OCI-M2 (cell line): ENCODE results near the gene CACNB1.

Experiments used
- DNase-seq: peaks from one replicate; lab custom pipeline; 2025; ENCODE audit not compliant: unreplicated experiment; lab: John Stamatoyannopoulos, UW

Gene CACNB1

DNA sequence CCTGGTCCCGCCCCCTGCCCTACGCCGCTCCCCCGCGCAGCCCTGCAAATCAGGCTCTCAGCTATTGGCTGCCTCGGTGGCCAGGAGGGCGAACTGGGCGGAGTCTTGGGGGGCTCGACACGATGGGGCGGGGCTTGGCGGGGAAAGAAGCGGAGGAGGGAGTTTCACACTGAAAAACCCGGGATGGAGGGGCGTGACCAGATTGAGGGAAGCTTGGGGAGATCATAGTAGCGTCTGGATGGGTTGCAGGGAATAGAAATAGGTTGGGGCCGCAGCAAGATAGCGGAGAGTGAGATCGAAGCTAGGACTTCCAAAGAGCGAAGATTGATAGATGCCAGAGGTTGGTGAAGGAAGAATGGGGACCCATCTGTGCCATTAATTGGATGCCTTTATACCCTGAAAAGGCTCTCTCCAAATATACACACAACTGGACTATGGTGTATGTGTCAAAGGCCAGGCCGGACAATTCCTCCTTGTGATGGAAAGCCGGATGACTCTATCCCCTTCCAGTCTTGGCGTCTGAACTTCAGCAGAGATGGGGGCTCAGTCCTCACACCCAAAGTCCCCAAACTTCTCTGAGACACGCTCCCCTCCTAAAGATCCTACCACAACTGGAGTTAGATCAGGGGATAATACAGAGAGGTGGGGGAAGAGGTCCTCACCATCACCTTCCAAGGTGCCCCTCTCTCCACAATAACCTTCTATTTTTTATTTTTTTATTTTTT is 28.7 kb upstream of the CACNB1 start:
- no peak for DNase-seq

GRCh38 chr17:39225308-39225958 is 28.0 kb upstream of the CACNB1 start, which contains the start of gene STAC2:
STAC2 (minus strand) TSS chr17:39225945; CDS start chr17:39225502, 443 bp downstream.
- DNase-seq, result no peak

- DNase-seq, result no peak
Observed at GRCh38 chr17:39224778-39225307, 27.4 kb upstream of the CACNB1 start.

GRCh38 chr17:39223907-39224777 is 26.7 kb upstream of the CACNB1 start:
- no peak for DNase-seq

- no peak for DNase-seq
Observed at GRCh38 chr17:39222866-39223834, 25.7 kb upstream of the CACNB1 start.

DNA sequence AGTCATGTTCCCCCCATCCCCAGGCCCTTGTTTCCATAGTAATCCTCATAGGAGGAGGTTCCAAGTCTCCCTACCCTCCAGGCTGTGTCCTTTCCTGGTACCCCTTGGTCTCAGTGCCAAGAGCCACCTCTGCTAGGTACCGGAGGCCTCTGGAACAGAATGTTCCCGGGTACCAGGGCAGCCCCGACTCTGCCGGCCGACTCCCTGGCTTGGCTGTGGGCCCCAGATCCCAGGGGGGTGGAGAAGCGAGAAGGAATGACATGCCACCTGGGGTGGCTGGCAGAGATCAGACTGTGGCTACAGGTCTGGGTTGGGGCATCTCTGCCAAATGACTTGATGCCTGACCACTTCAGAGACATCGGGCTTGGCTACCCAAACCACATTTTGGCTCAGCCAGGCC is 24.7 kb upstream of the CACNB1 start:
- DNase-seq, result no peak

DNA sequence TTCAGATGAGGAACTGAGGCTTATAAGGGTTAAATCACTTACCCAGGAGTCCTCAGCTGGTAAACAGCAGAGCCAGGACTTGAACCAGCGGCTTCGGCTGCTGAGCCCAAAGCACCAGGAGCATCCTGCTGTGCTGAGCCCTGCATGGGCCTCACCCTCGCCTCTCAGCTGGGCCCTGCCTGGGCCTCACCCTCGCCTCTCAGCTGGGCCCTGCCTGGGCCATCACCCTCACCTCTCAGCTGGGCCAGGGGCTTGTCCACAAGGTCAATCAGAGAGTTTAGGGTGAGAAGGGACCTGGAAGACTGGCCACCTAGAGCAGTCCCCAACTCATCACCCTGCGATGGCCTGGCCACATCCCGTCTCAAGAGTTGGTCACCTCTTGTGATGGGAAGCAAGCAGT is 24.1 kb upstream of the CACNB1 start:
- DNase-seq, result no peak

DNA sequence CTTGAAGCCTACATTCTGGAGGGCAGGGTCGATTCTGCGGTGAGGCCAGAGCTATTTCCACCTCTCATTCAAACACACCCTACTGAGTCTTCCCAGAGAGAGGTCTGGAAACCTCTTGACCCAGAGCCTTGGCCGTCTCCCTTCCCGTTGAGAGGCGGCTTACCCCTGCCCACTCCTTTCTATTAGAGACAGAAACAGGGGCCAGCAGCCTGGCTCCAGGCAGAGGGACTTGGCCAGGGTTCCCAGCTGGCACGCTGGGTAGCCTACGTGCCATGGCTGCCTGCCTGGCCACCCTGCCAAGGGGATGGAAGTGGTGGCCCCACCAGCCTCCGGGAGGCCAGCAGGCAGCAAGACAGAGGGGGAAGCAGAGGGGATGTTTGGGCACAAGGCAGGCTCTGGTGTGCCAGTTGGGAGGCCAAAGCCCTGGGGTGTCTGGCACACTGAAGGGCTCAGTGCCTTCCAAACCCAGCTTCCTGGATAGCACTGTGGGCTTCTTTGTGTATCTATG is 22.2 kb upstream of the CACNB1 start:
- DNase-seq, result no peak

GRCh38 chr17:39218906-39219305 is 21.4 kb upstream of the CACNB1 start:
- no peak for DNase-seq

- DNase-seq, result no peak
Observed at GRCh38 chr17:39217734-39218369, 20.4 kb upstream of the CACNB1 start.

DNA sequence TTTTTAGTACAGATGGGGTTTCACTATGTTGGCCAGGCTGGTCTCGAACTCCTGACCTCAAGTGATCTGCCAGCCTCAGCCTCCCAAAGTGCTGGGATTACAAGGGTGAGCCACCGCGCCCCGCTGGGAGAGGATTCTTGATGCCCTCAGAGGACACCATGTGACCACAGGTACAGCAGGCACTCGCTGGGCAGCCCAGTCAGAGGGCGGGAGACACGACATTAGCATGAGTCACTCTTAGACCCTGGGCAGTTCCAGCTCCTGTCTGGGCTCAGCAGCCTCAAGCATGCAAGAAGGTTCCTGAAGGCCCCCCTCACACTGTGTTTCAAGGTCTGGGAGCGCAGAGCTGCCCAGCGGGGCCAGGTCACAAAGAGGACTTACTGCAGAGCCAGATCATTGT is 16.4 kb upstream of the CACNB1 start:
- no peak for DNase-seq

DNA sequence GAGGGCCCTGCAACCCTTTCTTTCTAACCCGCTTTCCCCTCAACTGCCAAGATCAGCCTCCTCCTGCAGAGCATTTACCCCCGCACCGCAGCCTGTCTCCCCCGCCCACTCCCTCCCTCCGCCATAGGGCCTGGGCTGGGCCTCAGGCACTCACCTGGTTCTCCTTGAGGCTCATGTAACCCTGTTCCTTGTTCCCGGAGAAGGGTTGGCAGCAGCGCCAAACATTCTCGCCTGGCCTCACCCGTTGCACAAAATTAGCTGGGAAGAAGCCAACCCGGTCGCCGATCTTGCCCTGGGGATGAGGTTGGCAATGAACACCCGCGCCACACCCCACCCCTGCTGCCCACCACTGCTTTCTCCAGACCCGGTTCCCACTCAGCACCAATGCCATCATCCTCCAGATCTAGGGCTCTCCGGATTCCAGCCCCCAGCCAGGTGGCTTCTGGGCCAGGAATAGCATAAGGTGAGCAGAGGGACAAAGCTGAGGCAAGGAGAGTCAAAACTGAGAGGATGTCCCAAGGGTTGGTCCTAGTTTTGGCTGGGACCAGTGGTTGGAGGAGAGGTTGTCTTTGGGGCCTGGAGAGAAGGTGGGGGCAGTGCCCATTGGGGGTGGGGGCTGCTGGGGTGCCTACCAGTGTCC is 15.5 kb upstream of the CACNB1 start:
- no peak for DNase-seq

GRCh38 chr17:39212195-39212810 is 14.8 kb upstream of the CACNB1 start:
- DNase-seq, result no peak

DNA sequence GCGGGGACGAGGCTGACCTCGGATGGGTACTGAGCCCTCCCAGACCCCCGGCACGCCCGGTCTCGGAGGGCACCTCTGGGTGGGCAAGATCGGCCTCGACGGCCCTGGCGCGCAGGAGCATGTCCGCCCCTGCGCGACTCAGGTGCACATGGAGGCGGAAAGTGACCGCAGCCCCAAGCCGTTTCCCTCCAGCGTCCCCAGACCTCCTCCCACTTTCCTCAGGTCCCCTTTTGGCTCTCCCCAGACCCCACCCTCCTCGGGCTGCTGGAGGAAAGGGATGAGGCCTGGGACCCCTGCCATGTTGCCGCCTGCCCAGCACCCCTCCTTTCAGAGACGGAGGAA is 12.6 kb upstream of the CACNB1 start:
- no peak for DNase-seq

DNA sequence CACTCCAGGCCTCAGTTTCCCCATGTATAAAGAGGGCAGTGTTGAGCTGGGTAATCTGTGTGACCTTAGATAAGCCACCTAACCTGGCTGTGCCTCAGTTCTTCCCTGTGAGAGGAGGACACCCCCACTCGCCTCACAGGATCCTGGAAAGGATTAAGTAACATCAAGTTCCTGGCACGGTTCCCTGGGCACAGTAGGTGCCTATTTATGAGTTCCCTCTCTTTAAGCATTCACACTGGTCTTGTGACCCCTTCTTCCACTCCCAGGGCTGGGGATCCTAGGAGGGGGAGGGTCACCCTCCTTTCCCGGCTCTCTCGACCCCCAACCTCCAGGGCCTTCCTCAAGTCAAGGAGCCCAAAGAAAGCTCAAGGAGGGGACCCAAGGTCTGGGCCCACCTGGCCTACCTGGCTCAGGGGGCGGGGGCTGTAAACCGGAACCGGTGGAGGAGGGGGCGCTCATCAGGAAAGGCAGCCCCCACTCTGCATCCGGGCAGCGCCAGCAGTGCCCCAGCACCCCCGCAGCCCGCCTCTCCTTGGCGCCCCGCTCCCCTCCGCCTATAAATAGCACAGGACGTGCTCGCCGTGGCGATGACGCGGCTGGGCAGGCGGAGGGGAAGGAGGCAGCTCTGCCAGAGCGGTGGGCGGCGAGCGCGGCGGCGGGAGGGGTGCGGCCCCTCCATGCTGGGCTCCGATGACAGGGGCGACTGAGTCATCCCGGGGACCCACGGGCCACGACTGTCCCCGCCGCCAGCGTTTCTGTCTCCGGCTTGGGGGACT is 12.0 kb upstream of the CACNB1 start:
- no peak for DNase-seq

DNA sequence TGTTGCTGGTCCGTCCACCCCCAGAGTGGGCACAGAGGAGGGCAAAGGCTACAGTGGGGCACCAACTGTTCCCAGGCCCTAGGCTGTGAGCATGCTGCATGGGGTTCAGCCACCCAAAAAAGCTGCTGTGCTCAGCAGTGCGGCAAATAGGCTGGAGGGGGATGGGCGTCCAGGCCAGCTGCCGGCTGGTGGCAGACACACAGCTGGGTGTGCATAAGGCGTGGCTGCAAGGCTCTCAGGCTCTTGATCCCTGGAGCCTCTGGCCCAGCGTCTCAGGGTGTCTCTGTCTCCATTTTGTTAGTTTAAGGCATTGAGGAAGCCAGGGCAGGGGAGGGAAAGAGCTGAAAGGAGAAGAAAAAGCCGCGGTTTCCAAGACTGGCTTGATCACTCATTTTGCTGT is 11.4 kb upstream of the CACNB1 start:
- no peak for DNase-seq

- DNase-seq, result no peak
Observed at GRCh38 chr17:39208136-39208535, 10.7 kb upstream of the CACNB1 start.

- no peak for DNase-seq
Observed at GRCh38 chr17:39205112-39205526, 7.7 kb upstream of the CACNB1 start.
